Parathyroid adenoma (tissue), 2 donors: ENCODE results near the gene LYZL1.

ENCODE experiments used
- H2AFZ ChIP-seq: fragments of 300-600 bp; sonication (generic); one replicate; pipeline ENCODE4 v1.7.0; 2017; ENCODE audit warnings: antibody characterized with exemption, mild to moderate bottlenecking
- H3K27ac ChIP-seq: fragments of 300-600 bp; sonication (generic); one replicate; pipeline ENCODE4 v1.7.0; 2017
- H3K27me3 ChIP-seq: fragments of 300-600 bp; sonication (generic); one replicate; pipeline ENCODE4 v1.7.0; 2017; ENCODE audit warnings: low read length; ENCODE audit not compliant: control insufficient read depth, insufficient read depth
- H3K36me3 ChIP-seq: fragments of 300-600 bp; sonication (generic); one replicate; pipeline ENCODE4 v1.7.0; 2017; ENCODE audit warnings: low read length; ENCODE audit not compliant: control insufficient read depth, insufficient read depth
- H3K4me1 ChIP-seq: fragments of 300-600 bp; sonication (generic); one replicate; pipeline ENCODE4 v1.7.0; 2017; ENCODE audit warnings: control low read depth
- H3K4me2 ChIP-seq: fragments of 300-600 bp; sonication (generic); one replicate; pipeline ENCODE4 v1.7.0; 2017; ENCODE audit warnings: low read length
- H3K4me3 ChIP-seq: fragments of 300-600 bp; sonication (generic); one replicate; pipeline ENCODE4 v1.7.0; 2017; ENCODE audit warnings: low read depth, low read length
- H3K79me2 ChIP-seq: fragments of 300-600 bp; sonication (generic); one replicate; pipeline ENCODE4 v1.7.0; 2017; ENCODE audit warnings: control low read depth
- H3K9ac ChIP-seq: fragments of 300-600 bp; sonication (generic); one replicate; pipeline ENCODE4 v1.7.0; 2017; ENCODE audit warnings: mild to moderate bottlenecking
- H3K9me3 ChIP-seq: fragments of 300-600 bp; sonication (generic); one replicate; pipeline ENCODE4 v1.7.0; 2017; ENCODE audit warnings: low read length; ENCODE audit not compliant: control insufficient read depth
- CTCF ChIP-seq: fragments of 300-600 bp; sonication (generic); IDR thresholded peaks from one replicate; pipeline ENCODE4 v1.7.0; 2017; ENCODE audit warnings: antibody characterized with exemption, mild to moderate bottlenecking
- donor health status: primary hyperparathyroidism.

The LYZL1 gene

GRCh38 chr10:29266641-29267040 is 22.2 kb upstream of the LYZL1 start:
- no peak for TF ChIP-seq CTCF
- no peaks in the 10 kb centered on the region for H3K79me2 ChIP-seq
- H3K4me1 ChIP-seq, result peaks cover 2% of the 10 kb centered on the region
- no peak overlapping the region for H3K4me2 ChIP-seq
- no peak overlapping the region for H3K9ac ChIP-seq
- H3K4me3 ChIP-seq, result no peak overlapping the region
- H3K27ac ChIP-seq, result no peak overlapping the region
- H2AFZ ChIP-seq, result peak overlapping the region; percentile 42
- no peaks in the 10 kb centered on the region for H3K9me3 ChIP-seq
- H3K36me3 ChIP-seq, result no peaks in the 10 kb centered on the region
- H3K27me3 ChIP-seq, result no peaks in the 10 kb centered on the region

DNA sequence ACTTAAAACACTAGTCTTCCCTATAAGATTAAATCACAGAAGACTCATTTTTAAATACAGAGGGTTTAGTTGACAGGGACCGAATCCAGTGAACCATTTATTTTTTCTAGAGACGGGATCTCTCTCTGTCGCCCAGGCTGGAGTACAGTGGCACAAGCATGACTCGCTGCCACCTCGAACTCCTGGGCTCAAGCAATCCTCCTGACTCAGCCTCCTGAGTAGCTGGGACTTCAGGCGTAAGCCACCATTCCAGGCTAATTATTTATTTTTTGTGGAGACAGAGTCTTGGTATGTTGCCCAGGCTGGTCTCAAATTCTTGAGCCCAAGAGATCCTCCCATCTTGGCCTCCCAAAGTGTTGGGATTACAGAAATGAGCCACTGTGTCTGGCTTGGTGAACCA is 20.9 kb upstream of the LYZL1 start:
- no peaks in the 10 kb centered on the region for H3K27me3 ChIP-seq
- H3K27ac ChIP-seq, result no peak overlapping the region
- no peak overlapping the region for H2AFZ ChIP-seq
- peaks cover 2% of the 10 kb centered on the region for H3K4me1 ChIP-seq
- no peak overlapping the region for H3K9ac ChIP-seq
- no peaks in the 10 kb centered on the region for H3K9me3 ChIP-seq
- no peak overlapping the region for H3K4me3 ChIP-seq
- no peaks in the 10 kb centered on the region for H3K36me3 ChIP-seq
- no peak overlapping the region for H3K4me2 ChIP-seq
- H3K79me2 ChIP-seq, result no peaks in the 10 kb centered on the region
- no peak for TF ChIP-seq CTCF

DNA sequence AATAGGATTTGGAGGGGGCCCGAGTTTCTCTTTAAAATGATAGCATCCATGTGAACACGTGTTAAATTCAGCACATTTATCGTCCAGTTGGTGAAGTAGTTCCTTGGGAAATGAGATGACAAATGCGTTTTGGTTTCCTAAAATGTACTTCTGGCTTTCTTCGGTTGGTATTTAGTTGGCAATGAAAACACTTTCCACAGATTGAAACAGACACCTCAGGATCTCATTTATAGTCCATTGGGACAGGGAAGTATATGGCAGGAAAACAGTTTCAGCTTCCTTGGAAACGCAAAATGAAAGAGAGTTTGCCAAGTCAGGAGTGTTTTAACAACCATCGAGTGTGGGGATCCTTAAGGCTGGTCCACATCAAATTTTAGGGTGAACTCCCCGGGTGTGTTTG is 19.4 kb upstream of the LYZL1 start:
- no peaks in the 10 kb centered on the region for H3K27me3 ChIP-seq
- no peak for TF ChIP-seq CTCF
- no peaks in the 10 kb centered on the region for H3K9me3 ChIP-seq
- no peak overlapping the region for H3K4me2 ChIP-seq
- H3K4me1 ChIP-seq, result peaks cover 2% of the 10 kb centered on the region
- no peak overlapping the region for H2AFZ ChIP-seq
- no peak overlapping the region for H3K27ac ChIP-seq
- no peak overlapping the region for H3K4me3 ChIP-seq
- H3K36me3 ChIP-seq, result no peaks in the 10 kb centered on the region
- no peaks in the 10 kb centered on the region for H3K79me2 ChIP-seq
- no peak overlapping the region for H3K9ac ChIP-seq

DNA sequence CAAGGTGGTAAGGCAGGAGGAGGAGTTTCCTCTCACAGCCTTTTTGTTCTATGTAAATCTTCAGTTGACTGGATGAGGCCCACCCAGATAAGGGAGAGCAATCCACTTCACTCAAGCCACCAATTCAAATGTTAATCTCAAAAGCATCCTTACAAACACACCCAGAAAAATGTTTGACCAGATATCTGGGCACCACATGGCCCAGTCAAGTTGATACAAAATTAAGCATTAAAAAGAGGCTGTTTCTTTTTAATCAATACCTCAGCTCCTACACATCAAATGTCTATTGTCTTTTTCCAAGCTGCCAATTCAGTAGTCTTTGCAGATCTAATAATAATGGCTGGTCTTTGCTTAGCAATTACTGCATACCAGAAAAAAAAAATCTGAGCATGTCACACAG is 18.0 kb upstream of the LYZL1 start:
- no peak overlapping the region for H3K9ac ChIP-seq
- TF ChIP-seq CTCF, result no peak
- peaks cover 2% of the 10 kb centered on the region for H3K4me1 ChIP-seq
- no peaks in the 10 kb centered on the region for H3K36me3 ChIP-seq
- H3K9me3 ChIP-seq, result no peaks in the 10 kb centered on the region
- no peak overlapping the region for H3K27ac ChIP-seq
- H3K4me2 ChIP-seq, result no peak overlapping the region
- H3K27me3 ChIP-seq, result no peaks in the 10 kb centered on the region
- no peak overlapping the region for H3K4me3 ChIP-seq
- H2AFZ ChIP-seq, result no peak overlapping the region
- no peaks in the 10 kb centered on the region for H3K79me2 ChIP-seq

DNA sequence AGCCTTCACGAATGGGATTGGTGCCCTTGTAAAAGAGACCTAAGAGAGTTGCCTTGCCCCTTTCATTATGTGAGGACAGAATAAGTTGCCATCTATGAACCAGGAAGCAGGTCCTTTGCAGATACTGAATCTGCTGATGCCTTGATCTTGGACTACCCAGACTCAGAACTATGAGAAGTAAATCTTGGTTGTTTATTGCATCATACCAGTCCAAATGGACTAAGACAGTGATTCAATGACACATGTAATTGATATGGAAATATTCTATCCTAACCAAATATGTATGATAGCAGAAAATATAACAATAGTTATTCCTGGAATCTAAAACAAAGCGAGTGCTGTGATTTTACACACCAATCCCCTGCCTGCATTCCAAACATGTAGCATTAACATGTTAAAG is 17.0 kb upstream of the LYZL1 start:
- Histone ChIP-seq H3K79me2 (no peaks in the 10 kb centered on the region), H3K4me2 (no peak overlapping the region), H3K27me3 (no peaks in the 10 kb centered on the region), H3K4me3 (no peak overlapping the region), H2AFZ (no peak overlapping the region), H3K36me3 (no peaks in the 10 kb centered on the region), H3K4me1 (peaks cover 2% of the 10 kb centered on the region), H3K9ac (no peak overlapping the region), H3K9me3 (no peaks in the 10 kb centered on the region), H3K27ac (no peak overlapping the region)
- TF ChIP-seq CTCF, result no peak
